ENCODE data around the gene GPR55.

- TF ChIP-seq MAX (IDR thresholded peaks at IDR 0.05; ENCODE audit: insufficient read depth, insufficient read length): no peak
- no peak for TF ChIP-seq CTCF (IDR thresholded peaks at IDR 0.05; ENCODE audit: extremely low read depth in 1 of 2, insufficient read depth in 1 of 2, low read depth in 1 of 2, low read length in 2 of 2)
- no peak for TF ChIP-seq POLR2AphosphoS5 (IDR thresholded peaks at IDR 0.05; ENCODE audit: insufficient read depth, low read depth, low read length)
- TF ChIP-seq POLR2A (IDR thresholded peaks at IDR 0.05; ENCODE audit: low read depth, low read length): no peak
- TF ChIP-seq EZH2 (IDR thresholded peaks at IDR 0.05; ENCODE audit: borderline replicate concordance, low read depth, low read length, severe bottlenecking): no peak
- no peak for TF ChIP-seq MYC (IDR thresholded peaks at IDR 0.05; ENCODE audit: low read depth, low read length)
- no peak for TF ChIP-seq JUN (IDR thresholded peaks at IDR 0.05; ENCODE audit: borderline replicate concordance, insufficient read depth, insufficient read length, low read depth)
- TF ChIP-seq FOS (IDR thresholded peaks at IDR 0.05; ENCODE audit: borderline replicate concordance, insufficient read depth, low read length): no peak
These were observed 21.6 kb upstream of the GPR55 start for GRCh38 chr2:230946429-230947234.

Measured in endothelial cell of umbilical vein (primary cell).